ENCODE data around the gene FGG.

DNA sequence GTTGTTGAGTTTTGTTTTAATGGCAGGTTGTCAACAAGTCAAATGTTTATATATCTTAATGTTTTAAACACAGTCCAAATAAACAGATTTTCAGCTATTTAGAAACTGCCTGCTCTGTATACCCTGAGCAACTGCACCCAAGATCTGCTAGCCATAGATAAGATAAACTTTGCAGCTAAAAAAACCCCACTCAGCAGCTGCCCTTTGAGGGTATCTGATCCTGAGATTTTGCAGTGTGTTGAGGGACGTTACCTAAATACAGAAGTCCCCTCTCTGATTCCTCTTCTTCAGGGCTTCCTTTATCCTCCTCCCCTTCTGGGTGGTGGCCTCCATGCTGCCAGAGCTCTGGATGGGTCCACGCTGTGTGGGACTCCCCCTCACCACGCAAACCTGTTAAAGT lies 11.0 kb upstream of the FGG start:
- TF ChIP-seq POLR2A (IDR thresholded peaks at IDR 0.05) (no peak), EP300 (IDR thresholded peaks at IDR 0.05) (no peak)
- TF ChIP-seq, protein P1, sequence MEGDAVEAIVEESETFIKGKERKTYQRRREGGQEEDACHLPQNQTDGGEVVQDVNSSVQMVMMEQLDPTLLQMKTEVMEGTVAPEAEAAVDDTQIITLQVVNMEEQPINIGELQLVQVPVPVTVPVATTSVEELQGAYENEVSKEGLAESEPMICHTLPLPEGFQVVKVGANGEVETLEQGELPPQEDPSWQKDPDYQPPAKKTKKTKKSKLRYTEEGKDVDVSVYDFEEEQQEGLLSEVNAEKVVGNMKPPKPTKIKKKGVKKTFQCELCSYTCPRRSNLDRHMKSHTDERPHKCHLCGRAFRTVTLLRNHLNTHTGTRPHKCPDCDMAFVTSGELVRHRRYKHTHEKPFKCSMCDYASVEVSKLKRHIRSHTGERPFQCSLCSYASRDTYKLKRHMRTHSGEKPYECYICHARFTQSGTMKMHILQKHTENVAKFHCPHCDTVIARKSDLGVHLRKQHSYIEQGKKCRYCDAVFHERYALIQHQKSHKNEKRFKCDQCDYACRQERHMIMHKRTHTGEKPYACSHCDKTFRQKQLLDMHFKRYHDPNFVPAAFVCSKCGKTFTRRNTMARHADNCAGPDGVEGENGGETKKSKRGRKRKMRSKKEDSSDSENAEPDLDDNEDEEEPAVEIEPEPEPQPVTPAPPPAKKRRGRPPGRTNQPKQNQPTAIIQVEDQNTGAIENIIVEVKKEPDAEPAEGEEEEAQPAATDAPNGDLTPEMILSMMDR (IDR thresholded peaks at IDR 0.05): no peak
